ENCODE data around the gene HIVEP2. TPM values are rescaled to one million over a fixed set of nuclear protein-coding genes. Genes with fewer than 3 reads are reported as not detected.

HIVEP2 gene
- total and polyA plus RNA-seq, 5 donors from 2014 or later, result 9.7 to 76.7 (median 12.3) TPM

DNA sequence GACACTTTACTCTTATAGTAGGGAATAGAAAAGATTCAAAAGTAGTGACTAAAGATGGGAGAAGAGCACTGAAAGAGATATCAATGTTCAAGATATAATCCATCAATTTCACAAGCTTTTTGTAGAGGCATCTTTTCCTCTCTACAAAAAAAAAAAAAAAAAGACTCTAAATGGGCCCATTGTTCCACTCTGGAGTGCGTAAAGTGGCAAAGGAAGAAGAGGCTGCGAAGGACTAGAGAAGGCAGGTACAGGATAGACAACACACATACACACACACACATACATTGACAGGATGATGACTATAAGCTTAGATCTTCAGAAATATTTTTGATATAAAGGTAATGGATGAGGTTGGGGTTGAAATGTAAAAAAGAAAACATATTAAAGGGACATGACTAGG, 157.6 kb downstream of the HIVEP2 start:
- DNase-seq (no peak), ATAC-seq (ENCODE audit: low read depth in 2 of 2) (no peak)
- H3K27me3 Mint-ChIP-seq, result no peaks in the 10 kb centered on the region
- peaks cover 7% of the 10 kb centered on the region for H3K36me3 Mint-ChIP-seq
- no peaks in the 10 kb centered on the region for H3K27me3 ChIP-seq (ENCODE audit: control insufficient read depth, insufficient read depth, low read length)
- H3K4me3 Mint-ChIP-seq, result peak overlapping the region in 2 of 4 donors; percentile 2 to 3
- H3K27ac Mint-ChIP-seq, result peak overlapping the region in 2 of 3 donors; percentile 12 to 92
- peaks cover 56 to 81% (median 68%) of the 10 kb centered on the region in 4 donors for H3K4me1 Mint-ChIP-seq
- H3K27ac ChIP-seq (ENCODE audit: insufficient read depth, low read length, poor library complexity, severe bottlenecking), result no peak overlapping the region
- H3K4me1 ChIP-seq (ENCODE audit: control insufficient read depth, insufficient read depth, low read length, poor library complexity, severe bottlenecking), result peaks cover 25% of the 10 kb centered on the region
- H3K36me3 ChIP-seq (ENCODE audit: control insufficient read depth, insufficient read depth, low read length), result peaks cover 2% of the 10 kb centered on the region
- no peak overlapping the region for H3K4me3 ChIP-seq (ENCODE audit: low read depth, low read length)
- no peaks in the 10 kb centered on the region for H3K9me3 ChIP-seq (ENCODE audit: control insufficient read depth in 2 of 2, low read length in 2 of 2)
- H3K9me3 Mint-ChIP-seq, result peaks cover 0 to 4% (median 0%) of the 10 kb centered on the region in 7 donors

DNA sequence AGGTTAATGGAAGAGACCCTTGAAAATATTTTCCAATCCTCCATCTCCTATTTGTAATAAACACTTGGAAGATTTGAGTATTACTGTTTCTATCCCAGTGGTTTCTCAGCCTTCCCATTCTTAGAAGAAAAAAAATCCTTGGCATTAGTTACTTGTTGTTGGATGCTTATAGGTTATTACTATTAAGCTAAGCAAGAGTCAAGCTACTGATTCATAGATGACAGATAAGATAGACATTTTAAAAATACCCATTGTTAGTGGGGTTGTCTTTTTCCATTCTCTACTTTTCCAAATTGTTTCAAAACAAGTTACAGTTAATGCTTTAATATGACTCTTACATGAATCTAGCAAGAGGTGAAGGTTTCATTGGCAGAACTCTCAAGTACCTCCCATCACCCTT, 158.5 kb downstream of the HIVEP2 start:
- peaks cover 49 to 79% (median 66%) of the 10 kb centered on the region in 4 donors for H3K4me1 Mint-ChIP-seq
- H3K4me3 Mint-ChIP-seq, result peak overlapping the region in 1 of 4 donors; percentile 56
- Histone ChIP-seq H3K4me3 (ENCODE audit: low read depth, low read length) (no peak overlapping the region), H3K27me3 (ENCODE audit: control insufficient read depth, insufficient read depth, low read length) (no peaks in the 10 kb centered on the region), H3K27ac (ENCODE audit: insufficient read depth, low read length, poor library complexity, severe bottlenecking) (no peak overlapping the region), H3K36me3 (ENCODE audit: control insufficient read depth, insufficient read depth, low read length) (peaks cover 11% of the 10 kb centered on the region), H3K9me3 (ENCODE audit: control insufficient read depth in 2 of 2, low read length in 2 of 2) (no peaks in the 10 kb centered on the region), H3K4me1 (ENCODE audit: control insufficient read depth, insufficient read depth, low read length, poor library complexity, severe bottlenecking) (peaks cover 25% of the 10 kb centered on the region)
- H3K27ac Mint-ChIP-seq, result peak overlapping the region in 2 of 3 donors; percentile 4 to 44
- DNase-seq, result no peak
- no peaks in the 10 kb centered on the region for H3K27me3 Mint-ChIP-seq
- ATAC-seq (ENCODE audit: low read depth in 2 of 2), result no peak
- H3K36me3 Mint-ChIP-seq, result peaks cover 5% of the 10 kb centered on the region
- H3K9me3 Mint-ChIP-seq, result peaks cover 0 to 1% (median 0%) of the 10 kb centered on the region in 7 donors

DNA sequence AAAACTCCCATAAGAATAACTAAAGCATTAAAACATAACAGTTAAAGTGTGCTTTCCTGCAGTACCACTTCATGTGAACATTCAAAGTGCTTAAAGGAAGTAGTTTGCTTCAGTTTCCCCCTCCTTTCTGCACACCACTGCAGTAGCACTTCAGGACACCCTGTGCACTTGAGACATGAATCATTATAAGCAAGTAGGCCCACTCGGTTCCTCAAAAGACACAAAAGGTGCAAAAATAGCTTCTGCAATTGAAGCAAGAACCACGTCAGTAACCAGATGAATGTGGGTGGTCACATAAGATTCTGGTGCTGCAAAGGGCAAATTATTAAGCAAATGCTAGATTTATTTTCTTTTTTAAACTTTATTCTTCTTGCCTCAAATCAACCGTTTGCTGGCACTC, 160.6 kb downstream of the HIVEP2 start:
- H3K27ac ChIP-seq (ENCODE audit: insufficient read depth, low read length, poor library complexity, severe bottlenecking), result peak overlapping the region; percentile 56
- H3K27me3 Mint-ChIP-seq, result no peaks in the 10 kb centered on the region
- H3K36me3 ChIP-seq (ENCODE audit: control insufficient read depth, insufficient read depth, low read length), result peaks cover 16% of the 10 kb centered on the region
- H3K9me3 Mint-ChIP-seq, result no peaks in the 10 kb centered on the region
- H3K4me1 ChIP-seq (ENCODE audit: control insufficient read depth, insufficient read depth, low read length, poor library complexity, severe bottlenecking), result peaks cover 22% of the 10 kb centered on the region
- no peaks in the 10 kb centered on the region for H3K27me3 ChIP-seq (ENCODE audit: control insufficient read depth, insufficient read depth, low read length)
- H3K4me3 ChIP-seq (ENCODE audit: low read depth, low read length), result peak overlapping the region; percentile 46
- H3K4me3 Mint-ChIP-seq, result peak overlapping the region in 2 of 4 donors; percentile 48
- H3K27ac Mint-ChIP-seq, result peak overlapping the region in 2 of 3 donors; percentile 5 to 64
- ATAC-seq (ENCODE audit: low read depth in 2 of 2), result peak; percentile 84 to 89
- peaks cover 11% of the 10 kb centered on the region for H3K36me3 Mint-ChIP-seq
- peaks cover 49 to 77% (median 64%) of the 10 kb centered on the region in 4 donors for H3K4me1 Mint-ChIP-seq
- DNase-seq, result peak in 1 of 3 donors; percentile 62
- H3K9me3 ChIP-seq (ENCODE audit: control insufficient read depth in 2 of 2, low read length in 2 of 2), result no peaks in the 10 kb centered on the region

DNA sequence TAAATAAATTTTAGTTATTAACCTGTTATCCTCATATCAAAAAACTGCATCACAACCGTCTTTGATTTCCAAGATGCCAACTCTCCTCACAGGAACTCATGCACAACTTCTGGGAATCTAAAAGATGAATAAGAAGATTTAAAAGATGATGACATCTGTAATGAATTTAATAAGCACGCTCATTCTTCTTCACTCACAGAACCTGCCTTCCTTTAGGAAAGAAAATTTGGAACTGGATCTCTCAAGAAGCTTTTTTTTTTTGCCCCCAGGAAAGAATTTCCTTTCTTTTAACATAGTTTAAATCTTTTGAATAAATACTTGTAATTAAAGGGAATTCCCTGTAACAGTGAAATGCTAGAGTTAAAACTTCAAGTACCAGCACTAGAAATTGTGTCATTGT, 161.5 kb downstream of the HIVEP2 start:
- peak overlapping the region; percentile 46 to 64 (median 63) for H3K27ac Mint-ChIP-seq
- H3K36me3 ChIP-seq (ENCODE audit: control insufficient read depth, insufficient read depth, low read length), result peaks cover 16% of the 10 kb centered on the region
- H3K27ac ChIP-seq (ENCODE audit: insufficient read depth, low read length, poor library complexity, severe bottlenecking), result no peak overlapping the region
- H3K4me3 Mint-ChIP-seq, result no peak overlapping the region
- no peaks in the 10 kb centered on the region for H3K27me3 ChIP-seq (ENCODE audit: control insufficient read depth, insufficient read depth, low read length)
- ATAC-seq (ENCODE audit: low read depth in 2 of 2) (no peak), DNase-seq (no peak)
- H3K4me1 ChIP-seq (ENCODE audit: control insufficient read depth, insufficient read depth, low read length, poor library complexity, severe bottlenecking), result peaks cover 26% of the 10 kb centered on the region
- H3K4me1 Mint-ChIP-seq, result peaks cover 44 to 76% (median 61%) of the 10 kb centered on the region in 4 donors
- no peaks in the 10 kb centered on the region for H3K9me3 Mint-ChIP-seq
- H3K36me3 Mint-ChIP-seq, result peaks cover 14% of the 10 kb centered on the region
- H3K4me3 ChIP-seq (ENCODE audit: low read depth, low read length), result no peak overlapping the region
- H3K9me3 ChIP-seq (ENCODE audit: control insufficient read depth in 2 of 2, low read length in 2 of 2), result no peaks in the 10 kb centered on the region
- no peaks in the 10 kb centered on the region for H3K27me3 Mint-ChIP-seq

DNA sequence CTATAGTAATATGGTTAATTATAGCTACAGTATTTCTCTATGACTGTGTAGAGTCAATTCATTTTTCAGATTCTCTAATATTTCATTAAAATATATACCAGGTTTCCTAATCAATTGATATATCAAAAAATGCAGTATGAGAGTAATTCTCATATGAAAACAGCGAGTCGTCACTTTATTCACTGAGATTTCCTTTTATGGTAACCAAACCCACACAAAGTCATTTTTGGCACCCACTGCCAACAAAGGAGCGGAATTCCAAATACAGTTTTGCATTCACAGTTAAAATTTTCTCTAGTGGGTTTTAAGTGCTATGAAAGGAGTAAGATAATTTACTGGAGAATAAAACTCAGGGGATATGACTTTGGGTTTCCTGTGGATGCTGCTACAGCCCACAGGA, 163.8 kb downstream of the HIVEP2 start:
- Histone ChIP-seq H3K9me3 (ENCODE audit: control insufficient read depth in 2 of 2, low read length in 2 of 2) (no peaks in the 10 kb centered on the region), H3K4me1 (ENCODE audit: control insufficient read depth, insufficient read depth, low read length, poor library complexity, severe bottlenecking) (peaks cover 31% of the 10 kb centered on the region), H3K27me3 (ENCODE audit: control insufficient read depth, insufficient read depth, low read length) (no peaks in the 10 kb centered on the region), H3K36me3 (ENCODE audit: control insufficient read depth, insufficient read depth, low read length) (peaks cover 16% of the 10 kb centered on the region), H3K27ac (ENCODE audit: insufficient read depth, low read length, poor library complexity, severe bottlenecking) (no peak overlapping the region), H3K4me3 (ENCODE audit: low read depth, low read length) (no peak overlapping the region)
- H3K36me3 Mint-ChIP-seq, result peaks cover 14% of the 10 kb centered on the region
- no peak for ATAC-seq (ENCODE audit: low read depth in 2 of 2)
- H3K27ac Mint-ChIP-seq, result peak overlapping the region in 2 of 3 donors; percentile 47 to 60
- H3K4me3 Mint-ChIP-seq, result peak overlapping the region in 1 of 4 donors; percentile 18
- no peaks in the 10 kb centered on the region for H3K27me3 Mint-ChIP-seq
- H3K9me3 Mint-ChIP-seq, result no peaks in the 10 kb centered on the region
- H3K4me1 Mint-ChIP-seq, result peaks cover 30 to 70% (median 50%) of the 10 kb centered on the region in 4 donors
- no peak for DNase-seq

DNA sequence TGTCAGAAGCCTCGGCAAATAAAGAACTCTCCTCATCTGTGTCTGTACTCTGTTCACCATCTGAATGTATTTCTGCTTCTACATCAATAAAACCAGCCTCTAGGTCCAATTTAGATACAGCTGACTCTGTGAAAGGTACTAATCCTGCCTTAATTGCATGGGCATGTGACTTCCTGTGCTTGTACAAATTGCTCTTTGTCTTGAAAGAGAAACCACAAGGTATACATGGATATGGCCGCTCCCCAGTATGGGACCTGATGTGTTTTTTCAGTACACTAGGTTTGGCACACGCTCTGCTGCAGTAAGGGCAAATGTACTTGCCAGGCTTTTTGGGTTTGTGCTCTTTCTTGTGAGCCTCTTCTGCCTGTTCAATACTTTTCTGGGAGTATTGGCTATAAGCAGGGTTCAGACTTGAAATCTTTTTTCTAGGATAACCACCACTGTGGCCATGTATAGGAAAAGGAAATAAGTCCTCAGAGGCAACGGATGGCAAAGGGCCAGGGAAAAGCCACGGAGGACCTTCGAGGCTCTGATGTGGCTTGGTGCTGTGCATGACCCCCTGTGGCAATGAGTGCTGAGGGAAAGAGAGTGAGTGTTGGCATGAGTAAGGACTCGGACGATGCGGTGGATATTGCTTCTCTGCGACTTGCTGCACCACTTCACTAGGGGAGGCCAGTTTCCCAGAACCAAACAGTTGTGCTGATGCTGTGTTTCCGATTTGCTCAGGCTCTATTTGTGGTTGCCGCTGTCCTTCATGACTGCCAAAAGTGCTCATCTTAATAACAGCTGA, 170.9 kb downstream of the HIVEP2 start:
- Mint-ChIP-seq H3K4me1 (peaks cover 25 to 57% (median 44%) of the 10 kb centered on the region in 4 donors), H3K36me3 (peaks cover 60% of the 10 kb centered on the region), H3K9me3 (peaks cover 0 to 1% (median 0%) of the 10 kb centered on the region in 7 donors), H3K27ac (peak overlapping the region; percentile 73 to 90 (median 82)), H3K27me3 (no peaks in the 10 kb centered on the region), H3K4me3 (peak overlapping the region; percentile 32 to 63 (median 52))
- peak; percentile 44 to 50 for ATAC-seq (ENCODE audit: low read depth in 2 of 2)
- Histone ChIP-seq H3K27ac (ENCODE audit: insufficient read depth, low read length, poor library complexity, severe bottlenecking) (no peak overlapping the region), H3K4me1 (ENCODE audit: control insufficient read depth, insufficient read depth, low read length, poor library complexity, severe bottlenecking) (peaks cover 24% of the 10 kb centered on the region), H3K9me3 (ENCODE audit: control insufficient read depth in 2 of 2, low read length in 2 of 2) (no peaks in the 10 kb centered on the region), H3K27me3 (ENCODE audit: control insufficient read depth, insufficient read depth, low read length) (no peaks in the 10 kb centered on the region), H3K36me3 (ENCODE audit: control insufficient read depth, insufficient read depth, low read length) (peaks cover 59% of the 10 kb centered on the region), H3K4me3 (ENCODE audit: low read depth, low read length) (peak overlapping the region; percentile 21)
- peak in 2 of 3 donors; percentile 16 to 60 for DNase-seq

DNA sequence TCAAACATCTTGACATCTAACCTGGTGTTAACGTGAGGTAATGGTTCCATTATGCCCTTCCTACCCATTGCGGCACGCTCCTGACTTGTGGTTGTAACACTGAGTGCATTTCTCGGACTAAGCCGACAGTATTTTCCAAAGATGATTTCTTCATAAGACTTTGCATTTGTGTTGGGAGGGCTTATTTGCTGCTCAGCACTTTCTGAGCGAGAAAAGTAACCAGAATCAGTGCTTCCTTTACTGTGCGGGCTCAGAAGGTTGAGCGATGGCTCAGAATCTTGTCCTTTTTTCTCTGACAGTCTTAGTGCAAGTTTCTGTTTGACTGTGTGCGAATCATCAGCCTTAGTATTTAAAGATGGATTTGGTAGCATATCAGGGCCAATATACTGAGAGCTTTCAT, 171.7 kb downstream of the HIVEP2 start:
- Histone ChIP-seq H3K27me3 (ENCODE audit: control insufficient read depth, insufficient read depth, low read length) (no peaks in the 10 kb centered on the region), H3K9me3 (ENCODE audit: control insufficient read depth in 2 of 2, low read length in 2 of 2) (no peaks in the 10 kb centered on the region), H3K4me1 (ENCODE audit: control insufficient read depth, insufficient read depth, low read length, poor library complexity, severe bottlenecking) (peaks cover 23% of the 10 kb centered on the region), H3K36me3 (ENCODE audit: control insufficient read depth, insufficient read depth, low read length) (peaks cover 63% of the 10 kb centered on the region), H3K4me3 (ENCODE audit: low read depth, low read length) (no peak overlapping the region), H3K27ac (ENCODE audit: insufficient read depth, low read length, poor library complexity, severe bottlenecking) (no peak overlapping the region)
- Mint-ChIP-seq H3K4me3 (peak overlapping the region in 2 of 4 donors; percentile 10 to 59), H3K27me3 (no peaks in the 10 kb centered on the region), H3K4me1 (peaks cover 25 to 54% (median 44%) of the 10 kb centered on the region in 4 donors), H3K9me3 (peaks cover 0 to 1% (median 0%) of the 10 kb centered on the region in 7 donors), H3K27ac (peak overlapping the region; percentile 73 to 90 (median 82)), H3K36me3 (peaks cover 63% of the 10 kb centered on the region)
- DNase-seq, result peak in 1 of 3 donors; percentile 42
- no peak for ATAC-seq (ENCODE audit: low read depth in 2 of 2)

All from CD4-positive, CD25-positive, alpha-beta regulatory T cell (primary cell).